Heart left ventricle (tissue), 16 donors: ENCODE data around the gene SH3BP1. TPM values are rescaled to one million over a fixed set of nuclear protein-coding genes. Genes with fewer than 3 reads are reported as not detected.

ENCODE experiments used
- ATAC-seq, 4 donors: fragments of 200-7000 bp; cut with Tn5 transposase; one replicate each; pipeline ENCODE4 v1.9.1; 2020 to 2022; ENCODE audit warnings: moderate library complexity in 4 of 4, mild to moderate bottlenecking in 3 of 4, moderate number of reproducible peaks in 1 of 4
- DNase-seq, 5 donors: peaks; one replicate each; pipeline ENCODE4 v3.0.0-alpha.2; 2020
- H3K27ac ChIP-seq, 12 donors: fragments of 200-600 bp; sonication (generic) in 4 of 12; one replicate each; pipeline versions ENCODE4 v1.5.0 to v1.8.0; 2016 to 2022; ENCODE audit warnings: mild to moderate bottlenecking in 2 of 12
- H3K27me3 ChIP-seq, 9 donors: fragments of 200-600 bp; sonication (generic) in 2 of 9; one replicate each; pipeline versions ENCODE4 v1.5.1 to v1.8.0; 2016 to 2022; ENCODE audit warnings: mild to moderate bottlenecking in 3 of 9
- H3K36me3 ChIP-seq, 9 donors: fragments of 200-600 bp; sonication (generic) in 2 of 9; one replicate each; pipeline versions ENCODE4 v1.5.0 to v1.8.0; 2018 to 2022; ENCODE audit warnings: mild to moderate bottlenecking in 2 of 9
- H3K4me1 ChIP-seq, 12 donors: fragments of 200-600 bp; sonication (generic) in 4 of 12; one replicate each; pipeline versions ENCODE4 v1.5.0 to v1.8.0; 2016 to 2022; ENCODE audit warnings: mild to moderate bottlenecking in 3 of 12
- H3K4me3 ChIP-seq, 12 donors: fragments of 200-600 bp; sonication (generic) in 4 of 12; one replicate each; pipeline versions ENCODE4 v1.5.0 to v1.8.0; 2017 to 2022; ENCODE audit warnings: mild to moderate bottlenecking in 9 of 12, moderate library complexity in 4 of 12
- H3K9me3 ChIP-seq, 12 donors: fragments of 200-600 bp; sonication (generic) in 4 of 12; one replicate each; pipeline versions ENCODE4 v1.5.0 to v1.8.0; 2016 to 2022; ENCODE audit warnings: mild to moderate bottlenecking in 1 of 12
- POLR2A ChIP-seq, 2 donors: fragments of 450-650 bp; IDR thresholded peaks; one replicate each; pipeline ENCODE4 v1.6.1; 2017; ENCODE audit warnings: antibody characterized with exemption in 2 of 2, mild to moderate bottlenecking in 2 of 2, moderate library complexity in 2 of 2
- WGBS, 4 donors: extraction: QIAGEN DNeasy Blood & Tissue Kit in 2 of 4; methylation state at CpG; one replicate each; pipeline versions ENCODE4 v1.1.5 to v1.1.7; 2013 to 2018; 5-methylcytosine and 5-hydroxymethylcytosine counted together
- intact Hi-C, 10 donors: fragments of 100-400 bp; cut with DNase I; formaldehyde crosslinking; loops; one replicate each; pipeline versions ENCODE4 v1.11.1 to v1.14.2; 2022
- polyA plus RNA-seq, 2 donors: library from polyadenylated mRNA; stranded (reverse); fragments of 200-250 nt; gene quantifications; one replicate each; pipeline ENCODE4 v1.2.3, GENCODE V29; 2013
- total RNA-seq, 9 donors: library from RNA; depleted of rRNA in 2 of 9; stranded (reverse); fragments of >200 nt in 2 of 9; fragmentation: NEBNext Ultra II Directional in 3 of 9; extraction: Animal tissue kit (Norgen Biotek cat#: 25700) in 3 of 9; gene quantifications; one replicate each; pipeline versions ENCODE4 v1.1.0 to v1.2.4, GENCODE V29; 2016 to 2023
- TF ChIP-seq, protein P1 (sequence below), 12 donors: fragments of 200-600 bp; sonication (generic) in 4 of 12; IDR thresholded peaks; one replicate each; pipeline versions ENCODE4 v1.5.0 to v1.8.0; 2018 to 2022; ENCODE audit warnings: antibody characterized with exemption in 12 of 12, mild to moderate bottlenecking in 5 of 12
- donor health status: ischemic (EF 13 %, LVEDD 7.1; RV severe dilation, severe dysfunction).
- donor health status: healthy with polysubstance abuse.
- donor health status: DM: no; HTN: yes; CAD: no.
- donor health status: DM: no; HTN: no; CAD: no.
- donor health status: ischemic (EF 25% LVEDD 6.9; RV normal size, moderate dysfunction).
- donor health status: ischemic (EF 25% LVEDD 5.7; RV mildly dilated, moderate dysfunction).
- donor health status: healthy.
- donor health status: DM: yes; HTN: yes; CAD: no.
- donor health status: ischemic (EF 35%, LVEDD 5.7; RV mildly dilated, moderate dysfunction).
- donor health status: nonischemic (EF 11% LVEDD 7.7; RV severe dilation, severe dysfunction).
- donor health status: DM: yes; HTN: yes; CAD: no.
- donor health status: PGD.
- donor health status: ischemic (EF 29% LVEDD 5.4; RV normal size, mild dysfunction).
- donor health status: nonischemic (EF 23%, LVEDD 6.1; RV moderate dilation, normal function).

SH3BP1 gene
- total and polyA plus RNA-seq, 11 donors = 0.44 to 19.7 (median 2.0) TPM

- Histone ChIP-seq H3K27ac (peak overlapping the region; percentile 65 to 98 (median 84)), H3K4me1 (peaks cover 2 to 77% (median 26%) of the 10 kb centered on the region in 12 donors), H3K4me3 (peak overlapping the region in 1 of 12 donors; percentile 36), H3K27me3 (no peaks in the 10 kb centered on the region), H3K9me3 (no peaks in the 10 kb centered on the region), H3K36me3 (peaks cover 0 to 39% (median 15%) of the 10 kb centered on the region in 9 donors)
- intact Hi-C loops = no loop called here
- WGBS, 4 donors = 81 to 85% (median 84%) methylated on average over 6 to 14 of the region's 14 CpGs
- TF ChIP-seq POLR2A (IDR thresholded peaks at IDR 0.05) = no peak
- TF ChIP-seq, protein P1, sequence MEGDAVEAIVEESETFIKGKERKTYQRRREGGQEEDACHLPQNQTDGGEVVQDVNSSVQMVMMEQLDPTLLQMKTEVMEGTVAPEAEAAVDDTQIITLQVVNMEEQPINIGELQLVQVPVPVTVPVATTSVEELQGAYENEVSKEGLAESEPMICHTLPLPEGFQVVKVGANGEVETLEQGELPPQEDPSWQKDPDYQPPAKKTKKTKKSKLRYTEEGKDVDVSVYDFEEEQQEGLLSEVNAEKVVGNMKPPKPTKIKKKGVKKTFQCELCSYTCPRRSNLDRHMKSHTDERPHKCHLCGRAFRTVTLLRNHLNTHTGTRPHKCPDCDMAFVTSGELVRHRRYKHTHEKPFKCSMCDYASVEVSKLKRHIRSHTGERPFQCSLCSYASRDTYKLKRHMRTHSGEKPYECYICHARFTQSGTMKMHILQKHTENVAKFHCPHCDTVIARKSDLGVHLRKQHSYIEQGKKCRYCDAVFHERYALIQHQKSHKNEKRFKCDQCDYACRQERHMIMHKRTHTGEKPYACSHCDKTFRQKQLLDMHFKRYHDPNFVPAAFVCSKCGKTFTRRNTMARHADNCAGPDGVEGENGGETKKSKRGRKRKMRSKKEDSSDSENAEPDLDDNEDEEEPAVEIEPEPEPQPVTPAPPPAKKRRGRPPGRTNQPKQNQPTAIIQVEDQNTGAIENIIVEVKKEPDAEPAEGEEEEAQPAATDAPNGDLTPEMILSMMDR (IDR thresholded peaks at IDR 0.05) = no peak
- DNase-seq (no peak), ATAC-seq (no peak)
Observed at GRCh38 chr22:37632174-37633088, 7.0 kb upstream of the SH3BP1 start.

GRCh38 chr22:37633089-37633624, 6.3 kb upstream of the SH3BP1 start:
- H3K27me3 ChIP-seq = no peaks in the 10 kb centered on the region
- peaks cover 2 to 77% (median 26%) of the 10 kb centered on the region in 12 donors for H3K4me1 ChIP-seq
- DNase-seq (no peak), ATAC-seq (peak in 1 of 4 donors; percentile 1)
- H3K27ac ChIP-seq = peak overlapping the region; percentile 65 to 98 (median 84)
- no peaks in the 10 kb centered on the region for H3K9me3 ChIP-seq
- intact Hi-C loops = no loop called here
- no peak for TF ChIP-seq POLR2A (IDR thresholded peaks at IDR 0.05)
- peaks cover 0 to 38% (median 15%) of the 10 kb centered on the region in 9 donors for H3K36me3 ChIP-seq
- 50 to 60% (median 59%) methylated on average over 7 to 11 of the region's 11 CpGs for WGBS, 4 donors
- H3K4me3 ChIP-seq = peak overlapping the region in 6 of 12 donors; percentile 1 to 36 (median 26)

GRCh38 chr22:37633625-37634416, 5.6 kb upstream of the SH3BP1 start:
- H3K27ac ChIP-seq = peak overlapping the region; percentile 65 to 98 (median 84)
- intact Hi-C loops = no loop called here
- H3K27me3 ChIP-seq = no peaks in the 10 kb centered on the region
- H3K4me3 ChIP-seq = peak overlapping the region in 9 of 12 donors; percentile 1 to 36 (median 22)
- peak; percentile 76 to 91 (median 84) for ATAC-seq
- H3K36me3 ChIP-seq = peaks cover 0 to 31% (median 14%) of the 10 kb centered on the region in 9 donors
- WGBS, 4 donors = 4 to 19% (median 6%) methylated on average over 20 to 24 of the region's 24 CpGs
- TF ChIP-seq POLR2A (IDR thresholded peaks at IDR 0.05) = no peak
- TF ChIP-seq, protein P1 (IDR thresholded peaks at IDR 0.05) = peak in 9 of 12 donors; percentile 9 to 51 (median 26)
- H3K9me3 ChIP-seq = no peaks in the 10 kb centered on the region
- H3K4me1 ChIP-seq = peaks cover 2 to 80% (median 30%) of the 10 kb centered on the region in 12 donors
- peak; percentile 90 to 95 (median 92) for DNase-seq

DNA sequence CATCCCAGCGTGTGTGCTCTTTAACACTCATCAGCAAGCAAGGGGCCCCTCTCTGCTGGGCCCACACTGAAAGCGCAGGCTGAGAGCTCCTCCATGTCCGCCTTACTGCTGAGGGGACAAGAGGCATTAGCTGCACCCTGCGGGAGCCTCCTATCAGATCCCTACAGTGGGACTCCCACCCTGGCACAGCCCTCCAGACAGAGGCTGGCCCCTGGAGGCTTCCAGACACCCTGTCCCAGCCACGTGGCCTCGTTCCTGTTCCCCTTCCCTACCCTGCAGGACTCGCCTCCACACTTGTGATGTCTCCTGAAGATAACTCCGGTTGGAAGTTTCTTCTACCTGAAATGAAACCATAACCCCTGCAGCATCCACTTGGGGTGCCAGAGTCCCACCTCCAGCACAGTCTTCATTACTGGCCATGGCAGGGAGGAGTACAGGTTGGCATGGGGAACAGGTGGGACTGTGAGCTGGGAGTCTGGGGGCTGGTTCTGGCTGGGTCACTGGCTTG, 5.0 kb upstream of the SH3BP1 start:
- ATAC-seq = peak in 3 of 4 donors; percentile 1 to 18 (median 11)
- TF ChIP-seq POLR2A (IDR thresholded peaks at IDR 0.05) = no peak
- TF ChIP-seq, protein P1 (IDR thresholded peaks at IDR 0.05) = no peak
- peaks cover 2 to 87% (median 34%) of the 10 kb centered on the region in 12 donors for H3K4me1 ChIP-seq
- intact Hi-C loops = no loop called here
- H3K27ac ChIP-seq = peak overlapping the region; percentile 65 to 98 (median 84)
- no peaks in the 10 kb centered on the region for H3K9me3 ChIP-seq
- H3K4me3 ChIP-seq = peak overlapping the region in 9 of 12 donors; percentile 1 to 36 (median 22)
- H3K27me3 ChIP-seq = peaks cover 0 to under 1% (median 0%) of the 10 kb centered on the region in 9 donors
- DNase-seq = no peak
- H3K36me3 ChIP-seq = peaks cover 0 to 25% (median 9%) of the 10 kb centered on the region in 9 donors
- WGBS, 4 donors = 18 to 37% (median 23%) methylated on average over 8 of the region's 8 CpGs
